COLO829 (cell line): ENCODE results near the gene MRPL44.
"Not testable (repeated sequence)": the region's sequence is repeated elsewhere in the genome, so short reads cannot be mapped to it uniquely, and the experiment has no call there.

Experiments used
- DNase-seq: peaks from one replicate; pipeline ENCODE4 v3.0.0; 2012; ENCODE audit warnings: low spot score

The MRPL44 gene

DNA sequence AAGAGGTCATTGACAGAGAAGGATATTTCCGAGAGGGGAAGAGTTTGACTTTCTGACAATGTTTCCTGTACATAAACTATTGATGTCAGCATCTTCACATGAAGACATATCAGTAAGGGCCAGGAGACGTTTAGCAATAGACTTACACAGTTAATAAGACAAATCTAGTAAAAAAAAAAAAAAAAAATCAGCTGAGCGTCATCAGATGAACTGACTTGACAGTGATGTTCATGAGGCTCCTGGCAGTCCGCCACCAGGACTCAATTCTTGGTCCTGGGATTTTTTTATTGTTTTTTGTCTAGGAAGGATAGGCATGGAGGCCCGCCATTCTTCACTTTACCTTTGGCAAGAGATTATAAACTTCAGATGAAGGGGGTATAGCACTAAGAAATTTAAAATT is 14.5 kb downstream of the MRPL44 start:
- DNase-seq, result no peak

- DNase-seq, result no peak
Observed at GRCh38 chr2:223972656-223973102, 15.4 kb downstream of the MRPL44 start.

DNA sequence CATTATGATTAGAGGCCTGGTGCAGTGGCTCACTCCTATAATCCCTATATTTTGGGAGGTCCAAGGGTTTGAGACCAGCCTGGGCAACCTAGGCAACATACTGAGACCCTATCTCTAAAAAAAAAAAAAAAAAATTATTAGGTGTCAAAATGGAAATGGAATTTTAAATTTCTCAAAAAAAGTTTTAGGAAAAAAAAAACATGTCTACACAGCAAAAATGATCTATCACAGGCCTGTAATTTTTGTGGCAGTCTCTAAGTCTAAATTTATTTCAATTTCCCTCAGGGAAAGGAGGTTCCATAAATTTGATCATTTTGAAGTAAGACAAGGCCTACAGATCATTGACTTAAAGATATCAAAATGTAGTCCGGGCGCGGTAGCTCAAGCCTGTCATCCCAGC is 16.3 kb downstream of the MRPL44 start:
- no peak for DNase-seq

DNA sequence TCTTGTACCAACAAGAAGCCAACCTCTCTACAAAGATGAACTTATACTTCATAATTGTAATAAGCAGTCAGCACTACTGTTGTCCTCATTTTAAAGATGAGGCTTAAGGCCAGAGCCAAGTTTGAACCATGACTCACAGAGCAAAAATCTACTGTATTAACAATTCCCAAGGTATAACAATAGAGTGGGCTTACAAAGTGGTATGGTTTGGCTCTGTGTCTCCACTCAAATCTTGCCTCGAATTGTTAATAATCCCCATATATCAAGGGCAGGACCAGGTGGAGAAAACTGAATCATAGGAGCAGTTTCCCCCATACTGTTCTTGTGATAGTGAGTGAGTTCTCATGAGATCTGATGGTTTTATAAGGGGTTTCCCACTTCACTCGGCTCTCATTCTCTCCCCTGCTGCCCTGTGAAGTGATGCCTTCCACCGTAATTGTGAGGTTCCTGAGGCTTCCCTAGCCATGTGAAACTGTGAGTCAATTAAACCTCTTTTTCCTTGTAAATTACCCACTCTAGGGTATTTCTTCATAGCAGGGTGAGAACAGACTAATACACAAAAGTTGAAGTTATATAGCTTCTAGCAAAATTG is 19.5 kb downstream of the MRPL44 start:
- DNase-seq, result no peak

DNA sequence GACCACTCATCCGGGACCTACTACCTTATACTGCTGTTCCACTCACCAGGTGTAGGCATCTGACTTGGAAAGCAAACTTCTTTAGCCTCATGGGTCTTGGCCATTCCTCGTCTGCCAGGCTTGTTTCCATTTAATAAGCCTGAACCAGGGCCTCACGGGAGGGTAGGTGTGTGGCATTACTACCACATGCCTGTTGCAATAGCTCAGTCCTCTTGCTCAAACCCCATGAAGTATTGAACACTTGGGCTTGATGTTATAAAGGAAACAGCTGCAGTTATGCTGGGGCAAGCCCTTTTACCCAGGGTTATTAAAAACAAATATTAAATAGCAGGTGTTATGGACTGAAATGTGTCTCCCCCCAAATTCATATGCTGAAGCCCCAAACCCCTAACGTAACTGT is 21.2 kb downstream of the MRPL44 start:
- no peak for DNase-seq

GRCh38 chr2:223979730-223980396 is 22.6 kb downstream of the MRPL44 start:
- DNase-seq, result no peak

DNA sequence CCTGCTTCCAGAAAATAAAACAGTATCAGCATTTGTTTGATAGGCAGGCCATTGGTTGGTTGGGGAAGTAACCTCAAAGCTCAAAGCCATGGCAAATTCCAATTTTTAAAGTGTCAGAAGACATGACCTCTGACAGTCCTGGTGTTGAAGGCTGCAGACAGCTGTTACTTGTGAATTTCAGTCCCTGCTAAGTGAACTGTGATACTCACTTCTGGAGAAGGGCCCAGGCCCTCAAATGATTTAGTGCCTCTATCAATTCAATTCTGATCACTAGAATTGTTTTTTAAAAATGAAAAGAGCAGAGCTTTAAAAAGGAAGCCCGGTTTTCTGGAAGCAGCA is 23.1 kb downstream of the MRPL44 start:
- no peak for DNase-seq

DNA sequence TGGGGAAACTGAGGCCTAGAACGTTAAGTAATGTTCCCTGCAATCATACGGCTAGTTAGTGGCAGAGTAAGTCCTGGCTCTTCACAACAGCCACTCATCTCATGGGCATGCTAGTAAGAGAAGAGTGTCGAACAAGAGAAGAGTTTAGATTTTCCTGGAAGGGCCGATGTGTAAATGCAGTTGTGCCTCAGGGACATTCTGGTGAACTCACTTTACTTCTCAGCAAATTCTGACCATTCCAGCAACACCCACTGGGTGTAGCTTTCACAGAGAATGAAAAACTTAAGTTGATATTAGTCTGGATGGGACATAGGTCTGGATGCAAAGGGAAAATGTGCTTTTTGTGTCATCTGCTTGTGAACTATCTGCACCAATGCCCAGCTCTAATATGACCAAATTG is 23.5 kb downstream of the MRPL44 start:
- no peak for DNase-seq

DNA sequence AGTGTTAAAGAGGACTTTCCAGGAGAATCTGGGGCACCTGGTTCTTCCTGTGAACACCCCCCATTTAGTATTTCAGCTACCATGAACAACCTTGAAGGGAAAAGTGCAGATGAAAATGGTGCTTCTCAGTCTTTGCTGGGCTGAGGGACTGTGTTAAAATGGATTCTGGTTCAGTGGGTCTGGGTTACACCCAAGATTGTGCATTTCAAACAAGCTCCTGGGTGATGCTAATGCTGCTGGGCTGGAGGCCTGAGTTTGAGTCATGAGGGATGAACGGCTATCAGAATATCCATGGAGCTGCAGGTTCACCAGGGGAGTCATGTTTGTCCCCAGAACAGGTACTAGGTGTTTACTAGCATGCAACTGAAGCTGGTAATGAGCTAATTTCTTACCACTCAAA is 24.0 kb downstream of the MRPL44 start:
- DNase-seq, result no peak

- DNase-seq, result no peak
Observed at GRCh38 chr2:223989206-223989855, 32.1 kb downstream of the MRPL44 start.

- DNase-seq, result no peak
Observed at GRCh38 chr2:223989856-223990232, 32.6 kb downstream of the MRPL44 start.

GRCh38 chr2:223991611-223992010 is 34.3 kb downstream of the MRPL44 start:
- no peak for DNase-seq

DNA sequence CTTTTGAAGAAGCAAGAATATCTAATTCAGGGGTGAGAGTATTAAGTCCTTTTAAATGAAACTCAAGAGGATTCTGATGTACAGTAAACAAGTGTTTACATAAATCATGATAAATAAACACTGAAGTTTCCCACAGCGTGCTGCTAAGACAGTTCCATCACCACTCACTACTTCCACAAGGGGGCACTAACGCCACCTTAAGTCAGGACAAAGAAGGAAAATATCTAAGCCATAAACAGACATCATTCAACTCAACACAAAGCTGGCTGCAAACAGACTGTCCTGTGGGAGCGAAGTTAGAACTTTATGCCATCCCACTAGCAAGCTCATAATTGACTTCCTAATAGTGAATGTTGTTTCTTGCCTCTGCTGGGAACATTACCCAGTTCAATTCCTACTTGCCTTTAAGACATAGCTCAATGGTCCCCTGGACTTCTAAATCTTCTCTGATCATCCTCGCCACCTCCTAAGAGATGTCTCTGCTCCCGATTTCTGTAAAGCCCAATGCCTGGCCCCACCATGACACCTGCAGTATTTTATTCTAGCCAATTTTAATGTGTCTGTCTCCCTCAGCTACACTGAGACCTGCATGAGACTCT is 36.5 kb downstream of the MRPL44 start:
- peak; percentile 85 for DNase-seq

DNA sequence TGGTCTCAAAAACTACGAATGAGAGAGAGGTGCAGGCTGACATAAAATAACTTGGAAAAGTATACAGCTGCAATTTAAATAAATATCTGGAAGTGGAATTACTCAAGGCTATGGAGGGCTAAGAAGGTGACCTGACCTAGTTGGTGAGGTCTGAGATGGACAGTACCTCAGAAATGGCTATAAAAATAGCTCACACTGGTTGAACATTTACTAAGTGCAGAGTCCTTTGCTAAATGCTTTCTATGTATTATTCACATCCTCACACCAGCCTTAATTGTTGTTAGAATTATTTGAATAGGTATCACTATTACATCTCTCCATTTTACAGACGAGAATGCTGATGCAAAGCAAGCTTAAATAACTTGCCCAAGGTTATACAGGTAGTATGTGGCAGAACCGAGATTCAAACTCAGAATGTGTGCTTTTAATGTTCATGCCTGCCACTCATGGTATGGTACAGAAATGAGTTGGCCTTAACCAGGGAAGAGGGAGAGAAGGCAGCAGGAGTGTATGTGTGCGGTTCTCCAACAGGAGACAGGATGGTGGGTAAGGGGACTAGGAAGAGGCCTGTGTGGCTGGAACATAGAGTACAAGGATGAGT is 37.4 kb downstream of the MRPL44 start:
- no peak for DNase-seq

GRCh38 chr2:223995569-223995968 is 38.3 kb downstream of the MRPL44 start:
- peak; percentile 80 for DNase-seq

DNA sequence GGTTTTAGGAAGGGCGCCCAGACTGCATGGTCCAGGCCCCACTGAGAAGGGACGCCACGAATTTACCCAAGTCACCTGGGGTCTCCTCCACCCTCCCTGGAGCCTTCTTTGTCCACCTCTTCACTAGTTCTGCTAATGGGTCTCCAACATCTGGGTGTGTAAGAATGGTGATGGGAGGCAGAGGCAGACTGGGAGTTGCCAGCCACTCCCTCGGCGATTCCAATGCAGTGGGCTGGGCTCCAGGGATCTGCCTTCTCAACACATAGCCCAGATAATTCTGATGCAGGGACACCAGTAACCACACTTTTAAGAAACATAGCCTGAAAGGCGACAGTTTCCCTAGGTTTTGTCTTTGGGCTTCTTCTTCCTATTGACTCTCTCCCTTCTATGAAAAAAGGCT is 39.1 kb downstream of the MRPL44 start:
- no peak for DNase-seq

- no peak for DNase-seq
Observed at GRCh38 chr2:223997938-223998337, 40.7 kb downstream of the MRPL44 start.

DNA sequence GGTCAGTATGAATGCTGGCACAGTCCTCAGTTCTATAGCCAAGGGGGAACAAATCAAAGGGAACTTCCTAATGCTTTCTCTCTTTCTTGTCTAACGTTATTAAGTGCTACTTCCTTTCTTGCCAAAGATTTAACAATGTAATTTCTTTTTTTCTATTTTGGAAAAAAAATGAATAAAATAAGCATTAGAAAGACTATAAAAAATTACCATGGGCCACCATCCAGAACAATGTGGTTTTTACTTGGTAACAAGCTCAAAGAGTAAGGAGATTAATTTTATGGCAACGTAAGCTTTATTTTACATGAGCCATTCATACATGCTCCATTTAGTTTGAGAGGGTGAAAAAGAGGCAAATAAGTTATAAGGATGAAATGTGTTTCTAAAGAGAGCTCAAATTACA is 41.7 kb downstream of the MRPL44 start:
- no peak for DNase-seq

DNA sequence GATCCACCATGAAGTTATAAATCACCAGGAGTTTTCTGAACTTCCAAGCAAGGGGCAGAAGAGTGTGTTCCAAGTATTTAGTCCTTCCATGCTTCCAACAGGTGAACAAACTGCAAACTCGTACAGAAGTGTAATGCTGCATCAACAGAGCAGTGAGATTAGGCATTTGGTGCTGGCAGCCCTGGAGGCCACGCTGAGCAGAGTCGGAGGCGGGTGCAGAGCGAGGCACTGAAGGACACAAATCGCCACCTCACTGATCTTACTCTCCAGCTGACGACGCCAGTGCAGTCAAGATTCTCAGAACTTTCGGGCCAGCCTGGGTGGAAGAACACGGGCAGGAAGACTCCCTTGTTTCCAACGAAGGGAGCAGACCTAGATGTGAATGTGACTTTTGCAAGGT is 42.6 kb downstream of the MRPL44 start:
- no peak for DNase-seq

DNA sequence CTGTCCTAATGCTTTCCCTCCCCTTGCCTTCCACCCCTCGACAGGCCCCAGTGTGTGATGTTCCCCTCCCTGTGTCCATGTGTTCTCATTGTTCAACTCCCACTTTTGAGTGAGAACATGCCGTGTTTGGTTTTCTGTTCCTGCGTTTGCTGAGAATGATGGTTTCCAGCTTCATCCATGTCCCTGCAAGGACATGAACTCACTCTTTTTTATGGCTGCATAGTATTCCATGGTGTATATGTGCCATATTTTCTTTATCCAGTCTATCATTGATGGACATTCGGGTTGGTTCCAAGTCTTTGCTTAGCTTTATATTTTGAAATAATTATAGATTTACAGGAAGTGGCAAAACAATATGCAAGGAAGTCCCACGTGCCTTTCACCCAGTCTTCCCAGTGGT is 43.4 kb downstream of the MRPL44 start:
- not testable (repeated sequence) for DNase-seq

DNA sequence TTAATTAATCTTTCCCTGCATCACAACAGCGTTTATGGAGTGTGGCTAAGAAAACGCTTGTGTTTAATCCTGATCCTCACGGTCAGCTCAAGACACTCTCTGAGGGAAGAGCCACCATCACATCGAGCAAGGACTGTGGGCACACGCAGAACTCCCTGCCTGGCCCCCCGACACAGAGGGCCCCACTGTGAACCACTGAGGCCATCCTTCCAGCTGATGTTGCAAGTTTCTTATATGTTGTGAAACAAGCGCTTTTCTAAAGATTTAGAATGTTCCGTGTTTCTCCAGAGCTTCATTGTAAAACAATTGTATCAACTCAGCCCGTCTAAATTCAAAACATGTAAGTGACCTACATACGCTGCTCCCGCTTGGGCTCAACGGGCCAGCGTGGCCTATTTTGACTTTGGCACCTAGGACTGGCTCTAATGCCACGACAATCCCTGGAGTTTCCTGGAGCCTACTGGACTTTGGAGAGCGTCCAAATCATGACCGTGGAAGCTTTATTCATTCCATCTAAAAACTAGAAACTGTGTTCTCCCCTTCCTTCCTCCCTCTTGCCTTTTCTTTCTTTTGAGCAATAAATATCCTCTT is 46.9 kb downstream of the MRPL44 start:
- DNase-seq, result no peak

DNA sequence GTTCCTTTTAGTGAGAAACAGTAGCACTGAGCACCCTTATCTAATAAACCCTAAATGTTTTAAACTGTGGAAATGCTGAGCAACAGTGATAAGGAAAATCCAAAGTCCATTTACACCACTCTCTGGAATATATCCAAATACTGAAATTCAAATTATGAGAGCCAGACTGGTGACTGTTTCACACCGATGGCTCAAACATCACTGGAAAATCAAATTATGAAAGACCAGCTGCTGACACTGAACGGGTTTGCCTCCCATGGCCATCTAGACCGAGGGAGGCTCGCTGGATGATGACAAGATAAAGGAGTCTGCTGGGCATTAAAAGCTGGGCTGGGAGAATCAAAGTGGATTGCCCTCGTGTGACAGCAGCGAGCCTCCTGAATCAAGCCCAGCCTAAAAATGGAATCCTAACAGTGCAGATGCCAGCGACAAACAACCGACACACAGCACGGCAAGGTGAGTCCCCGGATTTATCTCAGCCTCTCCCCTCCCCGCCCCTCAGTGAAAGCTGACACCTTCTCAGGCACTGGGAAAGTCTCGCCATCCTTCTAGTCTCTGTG is 51.5 kb downstream of the MRPL44 start:
- no peak for DNase-seq
